ENCODE results near the gene CUL2.

DNA sequence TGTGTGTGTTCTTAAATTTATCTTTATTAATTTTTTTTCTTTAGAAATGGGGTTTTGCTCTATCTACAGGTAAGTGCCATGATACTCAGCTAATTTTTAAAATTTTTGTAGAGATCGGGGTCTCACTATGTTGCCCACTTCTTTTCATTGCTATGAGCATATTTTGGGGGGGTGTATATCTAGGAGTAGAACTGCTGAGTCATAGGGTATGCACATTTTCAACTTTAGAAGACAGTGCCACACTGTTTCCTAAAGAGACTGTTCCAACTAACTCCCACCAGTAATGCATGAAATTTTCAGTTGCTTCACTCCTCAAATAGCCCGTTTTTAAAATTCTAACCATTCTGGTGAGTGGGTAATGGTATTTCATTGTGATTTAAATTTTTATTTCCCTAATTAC lies 108.3 kb downstream of the CUL2 start:
- TF ChIP-seq, protein P1, sequence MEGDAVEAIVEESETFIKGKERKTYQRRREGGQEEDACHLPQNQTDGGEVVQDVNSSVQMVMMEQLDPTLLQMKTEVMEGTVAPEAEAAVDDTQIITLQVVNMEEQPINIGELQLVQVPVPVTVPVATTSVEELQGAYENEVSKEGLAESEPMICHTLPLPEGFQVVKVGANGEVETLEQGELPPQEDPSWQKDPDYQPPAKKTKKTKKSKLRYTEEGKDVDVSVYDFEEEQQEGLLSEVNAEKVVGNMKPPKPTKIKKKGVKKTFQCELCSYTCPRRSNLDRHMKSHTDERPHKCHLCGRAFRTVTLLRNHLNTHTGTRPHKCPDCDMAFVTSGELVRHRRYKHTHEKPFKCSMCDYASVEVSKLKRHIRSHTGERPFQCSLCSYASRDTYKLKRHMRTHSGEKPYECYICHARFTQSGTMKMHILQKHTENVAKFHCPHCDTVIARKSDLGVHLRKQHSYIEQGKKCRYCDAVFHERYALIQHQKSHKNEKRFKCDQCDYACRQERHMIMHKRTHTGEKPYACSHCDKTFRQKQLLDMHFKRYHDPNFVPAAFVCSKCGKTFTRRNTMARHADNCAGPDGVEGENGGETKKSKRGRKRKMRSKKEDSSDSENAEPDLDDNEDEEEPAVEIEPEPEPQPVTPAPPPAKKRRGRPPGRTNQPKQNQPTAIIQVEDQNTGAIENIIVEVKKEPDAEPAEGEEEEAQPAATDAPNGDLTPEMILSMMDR (IDR thresholded peaks at IDR 0.05): no peak
- no peak for TF ChIP-seq POLR2A (IDR thresholded peaks at IDR 0.05)
